Esophagus squamous epithelium (tissue), 4 donors: Measurements from ENCODE around the gene DGKQ.

Experiments
- CTCF ChIP-seq, 6 experiments: fragments of 450-650 bp in 4 of 6; fragments of 200-600 bp in 2 of 6; sonication (generic) in 2 of 6; IDR thresholded peaks; one replicate each; pipeline ENCODE4 v1.5.1; 2016 to 2019; ENCODE audit warnings: antibody characterized with exemption in 6 of 6, mild to moderate bottlenecking in 4 of 6, moderate library complexity in 4 of 6
- POLR2A ChIP-seq, 4 donors: fragments of 450-650 bp; IDR thresholded peaks; one replicate each; pipeline ENCODE4 v1.6.1; 2017; ENCODE audit warnings: antibody characterized with exemption in 4 of 4, mild to moderate bottlenecking in 4 of 4, moderate library complexity in 3 of 4

DNA sequence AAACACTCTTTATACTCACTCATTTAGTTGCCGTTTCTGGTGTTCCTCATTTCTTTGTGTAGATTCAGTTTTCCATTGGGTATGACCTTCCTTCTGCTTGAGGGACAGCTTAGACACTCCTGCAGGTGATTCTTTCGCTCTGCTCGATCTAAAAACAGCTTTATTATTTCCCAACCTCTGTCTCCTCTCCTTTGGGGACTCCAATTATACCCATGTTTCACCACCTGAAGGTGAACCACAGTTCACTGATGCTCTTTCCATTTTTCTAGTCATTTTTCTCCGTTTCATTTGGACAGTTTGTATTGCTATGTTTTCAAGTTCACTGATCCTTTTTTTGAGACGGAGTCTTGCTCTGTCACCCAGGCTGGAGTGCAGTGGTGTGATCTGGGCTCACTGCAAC lies 33.5 kb upstream of the DGKQ start:
- TF ChIP-seq CTCF (IDR thresholded peaks at IDR 0.05) (no peak), POLR2A (IDR thresholded peaks at IDR 0.05) (no peak)
